MM.1S (cell line): ENCODE results near the gene CDH19.

Experiments
- DNase-seq: peaks from one replicate; pipeline ENCODE4 v3.0.0-alpha.2; 2015
- H2AFZ ChIP-seq: fragments of 300-600 bp; sonication (generic); 2 replicates; pipeline ENCODE4 v1.6.0; 2016; ENCODE audit warnings: antibody characterized with exemption, low read length
- H3F3A ChIP-seq: fragments of 300-600 bp; sonication (generic); 2 replicates; pipeline ENCODE4 v1.6.1; 2016; ENCODE audit warnings: mild to moderate bottlenecking, antibody characterized with exemption, low read length, moderate library complexity, mixed read lengths; ENCODE audit not compliant: insufficient read depth
- H3K27ac ChIP-seq: fragments of 300-600 bp; sonication (generic); 2 replicates; pipeline ENCODE4 v1.5.1; 2016; ENCODE audit warnings: mild to moderate bottlenecking, low read length
- H3K27me3 ChIP-seq: fragments of 300-600 bp; sonication (generic); replicated peaks from 2 replicates; pipeline ENCODE4 v1.6.0; 2016; ENCODE audit warnings: low read length; ENCODE audit not compliant: insufficient read depth
- H3K36me3 ChIP-seq: fragments of 300-600 bp; sonication (generic); replicated peaks from 2 replicates; pipeline ENCODE4 v1.6.1; 2016; ENCODE audit warnings: mild to moderate bottlenecking, low read length, mixed read lengths; ENCODE audit not compliant: insufficient read depth
- H3K4me1 ChIP-seq: fragments of 300-600 bp; sonication (generic); 2 replicates; pipeline ENCODE4 v1.6.1; 2016; ENCODE audit warnings: low read length, mixed read lengths
- H3K4me2 ChIP-seq: fragments of 300-600 bp; sonication (generic); 2 replicates; pipeline ENCODE4 v1.6.0; 2016; ENCODE audit warnings: low read depth, low read length
- H3K4me3 ChIP-seq: fragments of 300-600 bp; sonication (generic); 2 replicates; pipeline ENCODE4 v1.5.1; 2016; ENCODE audit warnings: low read length, mixed read lengths
- H3K79me2 ChIP-seq: fragments of 300-600 bp; sonication (generic); 2 replicates; pipeline ENCODE4 v1.6.1; 2016; ENCODE audit warnings: mixed run types, low read length, mixed read lengths
- H3K9ac ChIP-seq: fragments of 300-600 bp; sonication (generic); 2 replicates; pipeline ENCODE4 v1.6.1; 2016; ENCODE audit warnings: low read length, mixed read lengths
- H3K9me2 ChIP-seq: fragments of 300-600 bp; sonication (generic); replicated peaks from 2 replicates; pipeline ENCODE4 v1.6.1; 2016; ENCODE audit warnings: mild to moderate bottlenecking, low read length, mixed read lengths; ENCODE audit not compliant: insufficient read depth
- H3K9me3 ChIP-seq: fragments of 300-600 bp; sonication (generic); replicated peaks from 2 replicates; pipeline ENCODE4 v1.6.1; 2016; ENCODE audit warnings: mild to moderate bottlenecking, low read length, mixed read lengths; ENCODE audit not compliant: insufficient read depth
- H4K20me1 ChIP-seq: fragments of 300-600 bp; sonication (generic); 2 replicates; pipeline ENCODE4 v1.6.1; 2016; ENCODE audit warnings: mild to moderate bottlenecking, low read length, moderate library complexity, mixed read lengths; ENCODE audit not compliant: insufficient read depth
- EZH2 ChIP-seq: fragments of 300-600 bp; sonication (generic); optimal IDR thresholded peaks from 2 replicates; pipeline ENCODE3; 2017; ENCODE audit warnings: low read depth, mild to moderate bottlenecking, antibody characterized with exemption, low read length, mixed read lengths
- EZH2phosphoT487 ChIP-seq: fragments of 300-600 bp; sonication (generic); IDR thresholded peaks from 2 replicates; pipeline ENCODE4 v1.6.1; 2018; ENCODE audit warnings: antibody characterized with exemption, low read length
- TF ChIP-seq, protein P1 (sequence below): fragments of 300-600 bp; sonication (generic); IDR thresholded peaks from 2 replicates; pipeline ENCODE4 v1.5.1; 2016; ENCODE audit warnings: antibody characterized with exemption, low read length, mixed read lengths

CDH19 gene

DNA sequence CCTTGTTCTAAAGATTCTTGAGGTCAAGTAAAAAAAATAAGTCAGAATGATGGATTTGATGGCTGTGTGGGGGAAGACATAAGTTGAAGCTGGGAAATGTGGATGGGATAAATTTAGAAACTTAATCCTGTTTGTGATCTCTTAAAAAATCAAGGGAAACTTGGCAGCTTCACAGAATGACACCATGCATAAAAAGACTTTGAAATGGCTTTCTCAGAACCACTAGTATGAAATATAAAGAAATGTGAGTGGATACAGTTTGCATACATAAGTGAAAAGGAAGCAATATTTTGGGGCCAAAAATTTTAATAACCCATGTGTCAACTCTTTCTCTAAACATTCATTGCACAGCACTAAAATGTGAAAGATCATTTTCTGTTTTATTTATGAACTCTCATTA is 21.7 kb downstream of the CDH19 start:
- H3K27ac ChIP-seq, result no peak overlapping the region
- H2AFZ ChIP-seq, result no peak overlapping the region
- no peaks in the 10 kb centered on the region for H4K20me1 ChIP-seq
- no peaks in the 10 kb centered on the region for H3K27me3 ChIP-seq
- DNase-seq, result no peak
- no peaks in the 10 kb centered on the region for H3K36me3 ChIP-seq
- H3K9me2 ChIP-seq, result no peaks in the 10 kb centered on the region
- H3K4me3 ChIP-seq, result no peak overlapping the region
- no peaks in the 10 kb centered on the region for H3F3A ChIP-seq
- no peak overlapping the region for H3K4me2 ChIP-seq
- no peaks in the 10 kb centered on the region for H3K4me1 ChIP-seq
- no peaks in the 10 kb centered on the region for H3K79me2 ChIP-seq
- H3K9ac ChIP-seq, result no peak overlapping the region
- TF ChIP-seq, protein P1, sequence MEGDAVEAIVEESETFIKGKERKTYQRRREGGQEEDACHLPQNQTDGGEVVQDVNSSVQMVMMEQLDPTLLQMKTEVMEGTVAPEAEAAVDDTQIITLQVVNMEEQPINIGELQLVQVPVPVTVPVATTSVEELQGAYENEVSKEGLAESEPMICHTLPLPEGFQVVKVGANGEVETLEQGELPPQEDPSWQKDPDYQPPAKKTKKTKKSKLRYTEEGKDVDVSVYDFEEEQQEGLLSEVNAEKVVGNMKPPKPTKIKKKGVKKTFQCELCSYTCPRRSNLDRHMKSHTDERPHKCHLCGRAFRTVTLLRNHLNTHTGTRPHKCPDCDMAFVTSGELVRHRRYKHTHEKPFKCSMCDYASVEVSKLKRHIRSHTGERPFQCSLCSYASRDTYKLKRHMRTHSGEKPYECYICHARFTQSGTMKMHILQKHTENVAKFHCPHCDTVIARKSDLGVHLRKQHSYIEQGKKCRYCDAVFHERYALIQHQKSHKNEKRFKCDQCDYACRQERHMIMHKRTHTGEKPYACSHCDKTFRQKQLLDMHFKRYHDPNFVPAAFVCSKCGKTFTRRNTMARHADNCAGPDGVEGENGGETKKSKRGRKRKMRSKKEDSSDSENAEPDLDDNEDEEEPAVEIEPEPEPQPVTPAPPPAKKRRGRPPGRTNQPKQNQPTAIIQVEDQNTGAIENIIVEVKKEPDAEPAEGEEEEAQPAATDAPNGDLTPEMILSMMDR, result no peak
- TF ChIP-seq EZH2phosphoT487 (no peak), EZH2 (no peak)
- H3K9me3 ChIP-seq, result no peaks in the 10 kb centered on the region

DNA sequence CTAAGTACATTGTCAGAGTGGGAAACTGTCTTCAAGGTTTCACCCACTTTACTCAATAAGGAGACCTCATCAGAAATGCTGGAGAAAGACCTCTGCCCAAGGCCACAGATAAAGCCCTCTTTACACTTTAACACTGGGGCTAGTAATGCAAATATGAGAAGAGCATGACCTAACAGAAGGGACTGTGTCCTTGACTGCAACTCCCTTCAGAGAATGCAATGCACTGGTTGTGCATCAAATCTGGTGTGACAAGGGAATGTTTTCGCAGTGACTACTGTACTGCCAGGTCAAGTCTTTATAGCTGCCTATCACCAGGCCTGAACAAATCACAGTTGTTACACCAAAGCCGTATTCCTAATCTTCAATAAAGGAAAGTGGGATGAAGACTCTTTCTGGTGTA is 28.6 kb downstream of the CDH19 start:
- no peaks in the 10 kb centered on the region for H4K20me1 ChIP-seq
- H3K36me3 ChIP-seq, result no peaks in the 10 kb centered on the region

DNA sequence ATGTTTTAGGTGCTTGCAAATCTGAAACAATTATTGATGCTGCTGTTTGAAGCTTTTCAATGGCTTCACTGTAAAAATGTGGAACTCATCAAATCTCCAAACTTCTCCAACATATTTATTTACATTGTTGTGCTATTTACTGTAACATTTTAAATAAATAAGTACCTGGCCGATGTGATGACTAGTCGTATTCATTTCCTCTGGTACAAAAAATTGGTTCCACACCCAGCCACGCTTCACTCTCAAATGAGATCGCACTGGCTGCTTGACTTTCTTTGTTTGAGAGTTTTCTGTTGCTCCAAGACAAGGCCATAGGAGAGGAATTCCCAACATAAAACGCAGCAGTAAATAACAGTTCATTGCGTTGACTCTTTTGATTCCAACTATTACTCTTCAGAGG is 32.0 kb downstream of the CDH19 start:
- Histone ChIP-seq H3K4me3 (no peak overlapping the region), H3K9ac (no peak overlapping the region), H3K9me3 (no peaks in the 10 kb centered on the region), H3K79me2 (no peaks in the 10 kb centered on the region), H2AFZ (no peak overlapping the region), H3K9me2 (no peaks in the 10 kb centered on the region), H3K4me1 (no peaks in the 10 kb centered on the region), H3K4me2 (no peak overlapping the region), H4K20me1 (no peaks in the 10 kb centered on the region), H3F3A (no peaks in the 10 kb centered on the region), H3K36me3 (no peaks in the 10 kb centered on the region), H3K27me3 (no peaks in the 10 kb centered on the region), H3K27ac (no peak overlapping the region)
- no peak for DNase-seq
- TF ChIP-seq, protein P1, result no peak
- TF ChIP-seq EZH2phosphoT487 (no peak), EZH2 (no peak)

More for the DNA sequence above, 28.6 kb downstream of the CDH19 start:
- no peak for DNase-seq
- no peak overlapping the region for H3K9ac ChIP-seq
- no peaks in the 10 kb centered on the region for H3K4me1 ChIP-seq
- no peak overlapping the region for H3K4me3 ChIP-seq
- no peaks in the 10 kb centered on the region for H3K9me3 ChIP-seq
- H3K79me2 ChIP-seq, result no peaks in the 10 kb centered on the region
- no peak overlapping the region for H2AFZ ChIP-seq
- no peaks in the 10 kb centered on the region for H3K27me3 ChIP-seq
- H3K9me2 ChIP-seq, result no peaks in the 10 kb centered on the region
- H3K4me2 ChIP-seq, result no peak overlapping the region
- H3F3A ChIP-seq, result no peaks in the 10 kb centered on the region
- H3K27ac ChIP-seq, result no peak overlapping the region
- no peak for TF ChIP-seq EZH2
- TF ChIP-seq, protein P1, result no peak
- no peak for TF ChIP-seq EZH2phosphoT487
